A549 (cell line): ENCODE results near the gene TCF4.

ENCODE experiments used
- CEBPB ChIP-seq, 2 experiments: fragments of >200 bp in 1 of 2; sonication (Bioruptor Twin) in 1 of 2; formaldehyde crosslinking in 1 of 2; IDR thresholded peaks; 2 replicates each; pipeline ENCODE4 v1.6.1; 2012 to 2016
- CTCF ChIP-seq: fragments of >200 bp; sonication (Bioruptor Twin); formaldehyde crosslinking; IDR thresholded peaks from 3 replicates; pipeline ENCODE4 v1.5.1; 2016
- FOSL2 ChIP-seq, 2 experiments: fragments of 450-650 bp in 1 of 2; fragments of >200 bp in 1 of 2; sonication (Bioruptor Twin) in 1 of 2; formaldehyde crosslinking; IDR thresholded peaks; 2 replicates each; pipeline versions ENCODE4 v1.5.0 to v1.6.1; 2016 to 2020; ENCODE audit warnings: mild to moderate bottlenecking in 1 of 2, moderate library complexity in 1 of 2
- HDAC2 ChIP-seq: fragments of 200-600 bp; sonication (generic); IDR thresholded peaks from 2 replicates; pipeline ENCODE4 v1.6.1; 2016
- HMGXB4 ChIP-seq: fragments of 250-450 bp; sonication (Bioruptor Pico); IDR thresholded peaks from 2 replicates; pipeline ENCODE4 v1.5.0; 2021; ENCODE audit warnings: mild to moderate bottlenecking, moderate library complexity, borderline replicate concordance
- JUN ChIP-seq, 2 experiments: fragments of >200 bp; sonication (Bioruptor Twin); formaldehyde crosslinking; IDR thresholded peaks; 2 replicates in 1 of 2; 3 replicates in 1 of 2; pipeline ENCODE4 v1.6.1; 2016 to 2017
- JUNB ChIP-seq: fragments of >200 bp; sonication (Bioruptor Twin); formaldehyde crosslinking; IDR thresholded peaks from 2 replicates; pipeline ENCODE4 v1.6.1; 2016
- PHF8 ChIP-seq: fragments of 200-600 bp; sonication (generic); IDR thresholded peaks from 2 replicates; pipeline ENCODE4 v1.6.1; 2016; ENCODE audit warnings: low read depth, mild to moderate bottlenecking, antibody characterized with exemption, moderate library complexity, borderline replicate concordance
- POLR2A ChIP-seq: IDR thresholded peaks from 2 replicates; pipeline ENCODE4 v1.6.1; 2012; ENCODE audit warnings: mild to moderate bottlenecking, low read length
- RAD21 ChIP-seq, 2 experiments: fragments of >200 bp in 1 of 2; sonication (Bioruptor Twin) in 1 of 2; formaldehyde crosslinking in 1 of 2; IDR thresholded peaks in 1 of 2; conservative IDR thresholded peaks in 1 of 2; 2 replicates in 1 of 2; 3 replicates in 1 of 2; pipeline ENCODE4 v1.6.1; 2012 to 2018; ENCODE audit warnings: inconsistent platforms in 1 of 2
- ZNF302 ChIP-seq: fragments of 250-450 bp; sonication (Bioruptor Pico); IDR thresholded peaks from 2 replicates; pipeline ENCODE4 v1.9.0; 2021; ENCODE audit warnings: inconsistent platforms, mild to moderate bottlenecking, moderate library complexity
- TF ChIP-seq, protein P1 (sequence below): IDR thresholded peaks from 2 replicates; pipeline ENCODE4 v1.6.1; 2012; ENCODE audit warnings: low read depth, borderline replicate concordance

DNA sequence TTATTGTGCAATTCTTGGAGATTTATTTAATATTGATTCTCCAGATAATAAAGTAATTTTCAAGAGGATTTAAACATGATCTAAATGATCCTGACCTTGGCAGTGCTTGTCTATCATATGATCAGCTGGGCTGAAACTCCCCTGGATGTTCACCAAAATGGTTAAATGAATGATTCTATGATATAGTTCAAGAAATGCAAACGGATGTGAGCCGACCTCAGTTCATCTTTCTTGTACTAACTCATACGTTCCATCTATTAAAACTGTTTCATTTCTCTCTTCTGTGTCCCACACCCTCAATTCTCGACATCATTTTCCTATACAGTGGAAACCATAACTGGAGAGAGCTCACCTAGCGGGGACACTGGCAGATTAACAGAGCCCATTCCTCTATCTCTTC lies 347.0 kb downstream of the TCF4 start:
- TF ChIP-seq CTCF: no peak
- TF ChIP-seq JUN (IDR thresholded peaks at IDR 0.05): no peak
- TF ChIP-seq, protein P1, sequence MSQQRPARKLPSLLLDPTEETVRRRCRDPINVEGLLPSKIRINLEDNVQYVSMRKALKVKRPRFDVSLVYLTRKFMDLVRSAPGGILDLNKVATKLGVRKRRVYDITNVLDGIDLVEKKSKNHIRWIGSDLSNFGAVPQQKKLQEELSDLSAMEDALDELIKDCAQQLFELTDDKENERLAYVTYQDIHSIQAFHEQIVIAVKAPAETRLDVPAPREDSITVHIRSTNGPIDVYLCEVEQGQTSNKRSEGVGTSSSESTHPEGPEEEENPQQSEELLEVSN: no peak
- TF ChIP-seq JUNB: no peak
- no peak for TF ChIP-seq HMGXB4 (CRISPR knock-in tag)
- TF ChIP-seq CEBPB (IDR thresholded peaks at IDR 0.05): no peak
- no peak for TF ChIP-seq PHF8
- TF ChIP-seq POLR2A: no peak
- no peak for TF ChIP-seq HDAC2
- no peak for TF ChIP-seq RAD21 (conservative IDR thresholded peaks at IDR 0.05 in 1 of 2, IDR thresholded peaks at IDR 0.05 in 1 of 2)
- TF ChIP-seq FOSL2 (IDR thresholded peaks at IDR 0.05): no peak
- no peak for TF ChIP-seq FOSL2 (CRISPR knock-in tag; IDR thresholded peaks at IDR 0.05)
- no peak for TF ChIP-seq ZNF302 (CRISPR knock-in tag)
